IMR-90 (cell line): ENCODE data around the gene NCLN. TPM values are rescaled to one million over a fixed set of nuclear protein-coding genes. Genes with fewer than 3 reads are reported as not detected.

Experiments
- ATAC-seq: fragments of 200-7000 bp; cut with Tn5 transposase; 2 replicates; pipeline ENCODE4 v1.9.1; 2020; ENCODE audit warnings: low read depth, mild to moderate bottlenecking, moderate library complexity
- BruUV-seq: library from RNA; stranded (reverse); fragments of 400-500 nt; replicated peaks from 2 replicates; lab custom pipeline; 2021; lab: Mats Ljungman, UMichigan
- CTCF ChIA-PET: fragments of 300-600 bp; formaldehyde crosslinking; extraction: SDS; loops from one replicate; lab custom pipeline; 2021; ENCODE audit warnings: antibody characterized with exemption; lab: Yijun Ruan, JAX
- POLR2A ChIA-PET: fragments of 300-600 bp; sonication (Branson Sonifier 250); formaldehyde crosslinking; loops from one replicate; lab custom pipeline; 2022; ENCODE audit warnings: antibody characterized with exemption; ENCODE audit not compliant: unreplicated experiment; lab: Charles Lee
- DNase-seq: peaks from one replicate; pipeline ENCODE4 v3.0.0; 2013
- H2AFZ ChIP-seq: replicated peaks from 2 replicates; pipeline ENCODE3; 2013; ENCODE audit warnings: low read length, mild to moderate bottlenecking; ENCODE audit not compliant: poor library complexity
- H2AK5ac ChIP-seq: 2 replicates; pipeline ENCODE4 v1.6.1; 2013; ENCODE audit warnings: low read depth, low read length, inconsistent platforms
- H2AK9ac ChIP-seq: replicated peaks from 2 replicates; pipeline ENCODE3; 2013; ENCODE audit warnings: mild to moderate bottlenecking, low read depth, low read length, moderate library complexity; ENCODE audit not compliant: poor library complexity
- H2BK120ac ChIP-seq: 2 replicates; pipeline ENCODE4 v1.6.1; 2013; ENCODE audit warnings: low read depth, low read length, inconsistent platforms
- H2BK15ac ChIP-seq: 3 replicates; pipeline ENCODE4 v1.6.1; 2013; ENCODE audit warnings: low read depth, low read length, inconsistent platforms
- H2BK20ac ChIP-seq: 2 replicates; pipeline ENCODE4 v1.6.1; 2013; ENCODE audit warnings: low read depth, mild to moderate bottlenecking, inconsistent platforms, low read length, moderate library complexity
- H2BK5ac ChIP-seq: 2 replicates; pipeline ENCODE4 v1.6.1; 2013; ENCODE audit warnings: mild to moderate bottlenecking, low read depth, low read length, inconsistent platforms; ENCODE audit not compliant: poor library complexity, severe bottlenecking
- H3K14ac ChIP-seq: replicated peaks from 2 replicates; pipeline ENCODE4 v1.6.1; 2013; ENCODE audit warnings: low read depth, low read length, inconsistent platforms
- H3K18ac ChIP-seq: 2 replicates; pipeline ENCODE4 v1.6.1; 2013; ENCODE audit warnings: low read depth, low read length, control low read depth
- H3K23ac ChIP-seq: 2 replicates; pipeline ENCODE4 v1.6.1; 2013; ENCODE audit warnings: low read depth, low read length, inconsistent platforms
- H3K27ac ChIP-seq: 2 replicates; pipeline ENCODE4 v1.5.1; 2013; ENCODE audit warnings: mild to moderate bottlenecking, control low read depth, low read length; ENCODE audit not compliant: insufficient read depth
- H3K27me3 ChIP-seq: 2 replicates; pipeline ENCODE4 v1.6.1; 2013; ENCODE audit warnings: low read length; ENCODE audit not compliant: control insufficient read depth, insufficient read depth
- H3K36me3 ChIP-seq: 2 replicates; pipeline ENCODE4 v1.6.1; 2013; ENCODE audit warnings: low read length, mixed read lengths; ENCODE audit not compliant: control insufficient read depth, insufficient read depth
- H3K4ac ChIP-seq: 2 replicates; pipeline ENCODE4 v1.6.1; 2013; ENCODE audit warnings: low read depth, low read length, inconsistent platforms
- H3K4me1 ChIP-seq: 2 replicates; pipeline ENCODE4 v1.6.1; 2013; ENCODE audit warnings: low read length, mixed read lengths; ENCODE audit not compliant: control insufficient read depth, insufficient read depth
- H3K4me2 ChIP-seq: 2 replicates; pipeline ENCODE4 v1.6.1; 2013; ENCODE audit warnings: low read depth, mild to moderate bottlenecking, control low read depth, low read length, moderate library complexity
- H3K4me3 ChIP-seq: 2 replicates; pipeline ENCODE4 v1.5.1; 2013; ENCODE audit warnings: low read depth, mild to moderate bottlenecking, control low read depth, low read length, moderate library complexity; ENCODE audit not compliant: insufficient read depth
- H3K56ac ChIP-seq: 2 replicates; pipeline ENCODE4 v1.6.1; 2013; ENCODE audit warnings: low read length, inconsistent platforms; ENCODE audit not compliant: insufficient read depth; ENCODE audit errors: extremely low read depth
- H3K79me1 ChIP-seq, 2 experiments: 2 replicates each; pipeline ENCODE4 v1.6.1; 2013; ENCODE audit warnings: low read length in 2 of 2, inconsistent platforms in 1 of 2, low read depth in 1 of 2
- H3K9ac ChIP-seq: 2 replicates; pipeline ENCODE4 v1.6.1; 2013; ENCODE audit warnings: low read depth, low read length, control low read depth
- H3K9me1 ChIP-seq: 2 replicates; pipeline ENCODE4 v1.6.1; 2013; ENCODE audit warnings: low read length, inconsistent platforms; ENCODE audit not compliant: insufficient read depth
- H3K9me3 ChIP-seq: 2 replicates; pipeline ENCODE4 v1.6.1; 2013; ENCODE audit warnings: low read length; ENCODE audit not compliant: control insufficient read depth, insufficient read depth
- H4K20me1 ChIP-seq: 2 replicates; pipeline ENCODE4 v1.6.1; 2013; ENCODE audit warnings: low read length, inconsistent platforms; ENCODE audit not compliant: insufficient read depth
- H4K5ac ChIP-seq: 2 replicates; pipeline ENCODE4 v1.6.1; 2013; ENCODE audit warnings: mild to moderate bottlenecking, low read depth, low read length, control low read depth
- H4K8ac ChIP-seq, 2 experiments: 2 replicates each; pipeline ENCODE4 v1.6.1; 2013; ENCODE audit warnings: low read depth in 2 of 2, low read length in 2 of 2, control low read depth in 1 of 2, inconsistent platforms in 1 of 2
- H4K91ac ChIP-seq: 2 replicates; pipeline ENCODE4 v1.6.1; 2013; ENCODE audit warnings: low read depth, low read length, inconsistent platforms; ENCODE audit not compliant: insufficient read depth
- BHLHE40 ChIP-seq: fragments of 150-350 bp; IDR thresholded peaks from 2 replicates; pipeline ENCODE4 v1.6.1; 2016; ENCODE audit warnings: mild to moderate bottlenecking, low read depth, low read length
- FOS ChIP-seq: fragments of 150-350 bp; IDR thresholded peaks from 2 replicates; pipeline ENCODE4 v1.6.1; 2016; ENCODE audit warnings: low read depth, low read length
- MAZ ChIP-seq: IDR thresholded peaks from 2 replicates; pipeline ENCODE4 v1.6.1; 2012; ENCODE audit warnings: low read depth, mild to moderate bottlenecking, low read length, improper control_type of control experiment, moderate library complexity, borderline replicate concordance
- POLR2A ChIP-seq: IDR thresholded peaks from 2 replicates; pipeline ENCODE4 v1.6.1; 2012; ENCODE audit warnings: mild to moderate bottlenecking, low read depth, low read length
- RAD21 ChIP-seq: IDR thresholded peaks from 2 replicates; pipeline ENCODE4 v1.6.1; 2012; ENCODE audit warnings: low read length, improper control_type of control experiment
- RFX5 ChIP-seq: IDR thresholded peaks from 2 replicates; pipeline ENCODE4 v1.8.0; 2012; ENCODE audit warnings: low read depth, mild to moderate bottlenecking, low read length, moderate library complexity
- SMC3 ChIP-seq: fragments of 150-350 bp; IDR thresholded peaks from 2 replicates; pipeline ENCODE4 v1.6.1; 2016; ENCODE audit warnings: low read depth, mild to moderate bottlenecking, antibody characterized with exemption, low read length, moderate library complexity
- WGBS, 2 experiments: methylation state at CpG; one replicate each; pipeline versions ENCODE4 v1.1.5 to v1.1.7; 2013; ENCODE audit warnings: missing lambda C conversion rate in 2 of 2; ENCODE audit not compliant: insufficient read length in 1 of 2; ENCODE audit errors: extremely low coverage in 2 of 2; 5-methylcytosine and 5-hydroxymethylcytosine counted together
- dilution Hi-C: fragments of 300-500 bp; cut with HindIII; formaldehyde crosslinking; loops from one replicate; pipeline ENCODE4 v1.14.3; 2018; ENCODE audit warnings: low sequenced_read_pairs; ENCODE audit not compliant: unreplicated experiment
- in situ Hi-C: fragments of 300-500 bp; cut with MboI; formaldehyde crosslinking; loops from 3 replicates; pipeline ENCODE4 v1.14.3; 2019; ENCODE audit warnings: low sequenced_read_pairs, inconsistent platforms, mixed read lengths
- intact Hi-C: fragments of 100-400 bp; cut with micrococcal nuclease; formaldehyde crosslinking; loops from 2 replicates; pipeline ENCODE4 v1.10.0; 2022
- polyA plus RNA-seq, 3 experiments: library from polyadenylated mRNA; depleted of rRNA; stranded (reverse); fragments of >200 nt; gene quantifications; 2 replicates each; pipeline ENCODE4 v1.2.3, GENCODE V29; 2012; ENCODE audit warnings: low replicate concordance in 1 of 3
- total RNA-seq: library from RNA; depleted of rRNA; stranded (reverse); fragments of >200 nt; gene quantifications from 2 replicates; pipeline ENCODE4 v1.2.3, GENCODE V29; 2012
- TF ChIP-seq, protein P1 (sequence below): fragments of 150-350 bp; IDR thresholded peaks from 2 replicates; pipeline ENCODE4 v1.6.1; 2017; ENCODE audit warnings: mild to moderate bottlenecking, antibody characterized with exemption, low read length, low read depth
- TF ChIP-seq, protein P2 (sequence below): conservative IDR thresholded peaks from 2 replicates; pipeline ENCODE4 v1.5.1; 2012; ENCODE audit warnings: mild to moderate bottlenecking, low read depth, low read length, improper control_type of control experiment
- TF ChIP-seq, protein P3 (sequence below): fragments of 150-350 bp; IDR thresholded peaks from 2 replicates; pipeline ENCODE4 v1.6.1; 2016; ENCODE audit warnings: low read depth, mild to moderate bottlenecking, low read length, moderate library complexity, borderline replicate concordance

NCLN gene
- total and polyA plus RNA-seq, 2 of the 4 experiments (the other 2 are of a cell fraction): 32.8 to 90.8 TPM

DNA sequence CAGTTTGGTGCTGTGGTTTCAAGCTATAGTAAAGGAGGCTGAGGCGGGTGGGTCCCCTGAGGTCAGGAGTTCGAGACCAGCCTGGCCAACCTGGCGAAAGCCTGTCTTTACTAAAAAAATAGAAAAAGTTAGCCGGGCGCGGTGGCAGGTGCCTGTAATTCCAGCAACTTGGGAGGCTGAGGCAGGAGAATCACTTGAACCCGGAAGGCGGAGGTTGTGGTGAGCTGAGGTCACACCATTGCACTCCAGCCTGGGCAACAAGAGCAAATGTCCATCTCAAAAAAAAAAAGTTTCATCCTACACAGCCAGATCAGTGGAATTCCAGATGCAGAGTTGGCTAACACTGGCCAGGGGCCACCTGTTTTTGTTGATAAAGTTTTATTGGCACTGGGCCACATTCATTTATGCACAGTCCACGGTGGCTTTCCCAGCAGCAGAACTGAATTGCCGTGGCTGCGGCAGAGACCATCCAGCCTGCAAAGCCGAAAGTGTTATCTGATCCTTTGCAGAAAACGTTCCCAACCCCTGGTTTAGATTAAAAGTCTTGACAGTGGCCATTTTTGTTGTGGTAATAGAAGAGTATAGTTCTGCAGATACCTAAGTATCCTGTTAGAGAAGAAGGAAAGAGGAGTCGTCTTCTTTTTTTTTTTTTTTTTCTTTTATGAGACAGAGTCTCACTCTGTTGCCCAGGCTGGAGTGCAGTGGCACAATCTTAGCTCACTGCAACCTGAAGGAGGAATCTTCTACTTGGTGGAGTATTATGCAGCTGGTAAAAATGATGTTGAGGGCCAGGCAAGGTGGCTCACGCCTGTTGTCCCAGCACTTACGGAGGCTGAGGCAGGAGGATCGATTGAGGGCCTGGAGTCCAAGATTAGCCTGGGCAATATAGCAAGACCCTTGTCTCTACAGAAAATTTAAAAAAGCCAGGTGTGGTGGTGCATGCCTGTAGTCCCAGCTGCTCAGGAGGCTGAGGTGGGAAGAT is 8.7 kb downstream of the NCLN start (continued):
- no peak for TF ChIP-seq BHLHE40
- no peak for TF ChIP-seq RAD21

DNA sequence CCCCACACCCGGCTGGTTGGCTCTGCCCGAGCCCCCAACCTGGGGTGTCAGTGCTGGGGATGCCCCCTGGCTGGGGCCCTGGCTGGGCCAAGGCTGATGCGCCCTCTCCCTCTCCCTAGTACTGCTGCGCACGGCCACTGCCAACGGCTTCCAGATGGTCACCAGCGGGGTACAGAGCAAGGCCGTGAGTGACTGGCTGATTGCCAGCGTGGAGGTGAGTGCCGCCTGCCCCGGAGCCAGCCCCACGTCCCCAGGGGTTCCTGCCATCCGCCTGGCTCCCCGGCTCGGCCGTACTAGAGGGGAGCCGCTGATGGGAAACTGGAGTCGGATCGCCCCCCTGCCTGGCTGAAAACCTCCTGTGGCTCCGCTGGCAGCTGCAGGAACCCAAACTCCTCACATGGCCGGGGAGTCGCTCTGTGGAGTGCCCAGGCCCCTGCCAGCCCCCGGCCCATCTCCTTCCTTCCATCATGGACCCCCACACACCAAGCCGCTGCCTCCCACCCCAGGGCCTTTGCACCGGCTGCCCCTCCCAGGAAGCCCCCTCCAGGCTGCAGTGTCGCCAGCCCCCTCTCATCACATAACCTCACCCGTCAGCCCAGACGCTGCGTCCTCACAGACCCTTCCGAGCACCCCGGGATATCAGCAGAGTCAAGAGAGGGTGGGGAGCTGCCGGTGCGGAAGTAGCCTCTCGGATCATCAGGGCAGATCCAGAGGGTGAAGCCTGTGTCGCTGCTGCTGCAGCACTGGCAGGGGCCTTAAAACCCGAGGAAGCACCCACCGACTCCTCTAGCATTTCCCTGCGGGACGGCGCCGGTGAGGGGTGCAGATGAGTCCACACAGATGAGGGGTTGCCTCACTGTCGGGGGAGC is 10.6 kb downstream of the NCLN start:
- Histone ChIP-seq H3K14ac (no peak overlapping the region), H2AFZ (no peak overlapping the region), H4K5ac (no peak overlapping the region), H3K4me1 (no peaks in the 10 kb centered on the region), H3K27ac (no peak overlapping the region), H3K4me2 (no peak overlapping the region), H3K18ac (no peak overlapping the region), H3K4me3 (no peak overlapping the region), H3K79me1 (peaks cover 0 to 18% of the 10 kb centered on the region in 2 experiments; a peak in 1 of 4 replicates), H2AK9ac (no peak overlapping the region), H3K23ac (no peak overlapping the region), H4K91ac (no peak overlapping the region), H3K9ac (no peak overlapping the region), H3K56ac (no peak overlapping the region), H3K4ac (no peak overlapping the region), H3K36me3 (peaks cover 27% of the 10 kb centered on the region), H2BK5ac (no peak overlapping the region), H2AK5ac (no peak overlapping the region), H3K27me3 (no peaks in the 10 kb centered on the region), H3K9me1 (no peaks in the 10 kb centered on the region), H3K9me3 (no peaks in the 10 kb centered on the region), H2BK20ac (no peak overlapping the region), H2BK15ac (no peak overlapping the region), H4K8ac (no peak overlapping the region), H2BK120ac (no peak overlapping the region), H4K20me1 (peaks cover 12% of the 10 kb centered on the region)
- 91% methylated on average over 19 of the region's 42 CpGs; no CpG with 5 or more reads in 1 of the 2 experiments for WGBS, 2 experiments
- CTCF ChIA-PET: no interaction called here
- dilution Hi-C loops (no loop called here), intact Hi-C loops (no loop called here), in situ Hi-C loops (no loop called here)
- ATAC-seq: no peak
- BruUV-seq: no TSS peak
- POLR2A ChIA-PET: no interaction called here
- DNase-seq: no peak
- no peak for TF ChIP-seq RFX5
- TF ChIP-seq, protein P1, sequence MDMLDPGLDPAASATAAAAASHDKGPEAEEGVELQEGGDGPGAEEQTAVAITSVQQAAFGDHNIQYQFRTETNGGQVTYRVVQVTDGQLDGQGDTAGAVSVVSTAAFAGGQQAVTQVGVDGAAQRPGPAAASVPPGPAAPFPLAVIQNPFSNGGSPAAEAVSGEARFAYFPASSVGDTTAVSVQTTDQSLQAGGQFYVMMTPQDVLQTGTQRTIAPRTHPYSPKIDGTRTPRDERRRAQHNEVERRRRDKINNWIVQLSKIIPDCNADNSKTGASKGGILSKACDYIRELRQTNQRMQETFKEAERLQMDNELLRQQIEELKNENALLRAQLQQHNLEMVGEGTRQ: no peak
- no peak for TF ChIP-seq FOS
- TF ChIP-seq, protein P2, sequence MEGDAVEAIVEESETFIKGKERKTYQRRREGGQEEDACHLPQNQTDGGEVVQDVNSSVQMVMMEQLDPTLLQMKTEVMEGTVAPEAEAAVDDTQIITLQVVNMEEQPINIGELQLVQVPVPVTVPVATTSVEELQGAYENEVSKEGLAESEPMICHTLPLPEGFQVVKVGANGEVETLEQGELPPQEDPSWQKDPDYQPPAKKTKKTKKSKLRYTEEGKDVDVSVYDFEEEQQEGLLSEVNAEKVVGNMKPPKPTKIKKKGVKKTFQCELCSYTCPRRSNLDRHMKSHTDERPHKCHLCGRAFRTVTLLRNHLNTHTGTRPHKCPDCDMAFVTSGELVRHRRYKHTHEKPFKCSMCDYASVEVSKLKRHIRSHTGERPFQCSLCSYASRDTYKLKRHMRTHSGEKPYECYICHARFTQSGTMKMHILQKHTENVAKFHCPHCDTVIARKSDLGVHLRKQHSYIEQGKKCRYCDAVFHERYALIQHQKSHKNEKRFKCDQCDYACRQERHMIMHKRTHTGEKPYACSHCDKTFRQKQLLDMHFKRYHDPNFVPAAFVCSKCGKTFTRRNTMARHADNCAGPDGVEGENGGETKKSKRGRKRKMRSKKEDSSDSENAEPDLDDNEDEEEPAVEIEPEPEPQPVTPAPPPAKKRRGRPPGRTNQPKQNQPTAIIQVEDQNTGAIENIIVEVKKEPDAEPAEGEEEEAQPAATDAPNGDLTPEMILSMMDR: no peak
- no peak for TF ChIP-seq SMC3
- no peak for TF ChIP-seq POLR2A
- TF ChIP-seq RAD21: no peak
- TF ChIP-seq, protein P3, sequence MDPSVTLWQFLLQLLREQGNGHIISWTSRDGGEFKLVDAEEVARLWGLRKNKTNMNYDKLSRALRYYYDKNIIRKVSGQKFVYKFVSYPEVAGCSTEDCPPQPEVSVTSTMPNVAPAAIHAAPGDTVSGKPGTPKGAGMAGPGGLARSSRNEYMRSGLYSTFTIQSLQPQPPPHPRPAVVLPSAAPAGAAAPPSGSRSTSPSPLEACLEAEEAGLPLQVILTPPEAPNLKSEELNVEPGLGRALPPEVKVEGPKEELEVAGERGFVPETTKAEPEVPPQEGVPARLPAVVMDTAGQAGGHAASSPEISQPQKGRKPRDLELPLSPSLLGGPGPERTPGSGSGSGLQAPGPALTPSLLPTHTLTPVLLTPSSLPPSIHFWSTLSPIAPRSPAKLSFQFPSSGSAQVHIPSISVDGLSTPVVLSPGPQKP: no peak
- no peak for TF ChIP-seq MAZ
